Measurements from ENCODE around the gene NSFL1C. TPM values are rescaled to one million over a fixed set of nuclear protein-coding genes. Genes with fewer than 3 reads are reported as not detected.
"Not testable (repeated sequence)": the region's sequence is repeated elsewhere in the genome, so short reads cannot be mapped to it uniquely, and the experiment has no call there.

Gene NSFL1C
- 89.2 and 123 TPM in 2 replicates for total RNA-seq (2014; rRNA removed; shearing (Covaris generic))

DNA sequence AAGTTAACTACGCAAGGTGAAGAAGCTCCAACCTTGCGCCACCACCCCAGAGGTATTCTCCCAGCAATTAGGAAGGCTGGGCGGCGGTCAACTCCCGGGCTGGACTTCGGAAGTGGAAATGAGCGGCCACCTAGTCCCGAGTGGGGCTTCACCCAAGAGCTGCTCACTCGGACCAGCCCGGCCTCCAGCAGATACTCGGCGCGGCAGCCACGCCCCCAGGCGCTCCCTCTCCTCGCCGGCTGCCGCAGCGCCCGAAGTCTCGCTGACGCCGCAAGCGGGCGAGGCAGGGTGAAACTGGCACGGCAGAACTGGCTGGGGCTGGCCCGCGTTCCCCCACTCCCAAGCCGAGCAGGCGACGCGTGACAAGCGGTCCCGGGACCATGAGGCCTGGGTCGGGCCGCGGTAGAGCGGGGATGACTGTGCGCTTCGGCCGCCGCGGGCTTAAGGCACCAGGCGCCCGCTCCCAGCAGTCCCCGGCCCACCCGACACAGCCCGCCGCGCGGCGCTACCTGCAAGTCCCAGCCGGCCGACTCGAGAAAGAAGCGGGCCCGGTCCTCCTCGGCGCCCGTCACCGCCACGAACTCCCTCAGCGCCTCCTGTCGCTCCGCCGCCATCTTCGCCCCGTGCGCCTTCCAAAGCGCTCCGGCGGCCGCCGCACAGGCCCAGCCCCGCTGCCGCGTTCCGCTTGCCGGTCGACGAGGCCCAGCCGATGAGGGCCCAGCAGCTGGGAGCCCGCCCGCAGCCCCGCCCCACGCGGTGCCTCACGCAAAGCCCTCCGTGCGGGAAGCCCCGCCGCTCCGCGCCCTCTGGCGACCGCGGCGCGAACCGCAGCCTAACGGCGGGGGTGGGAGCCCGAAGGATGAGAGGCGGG lies at the start of gene NSFL1C:
Gene NSFL1C (minus strand): TSS at position 639 of the 871 bp plus-strand sequence. CDS start 25 bp downstream, at position 614.
- in situ Hi-C loops (cut with HindIII; ENCODE audit: low sequenced_read_pairs) = no loop called here
- peak; percentile 87 for DNase-seq (ENCODE audit: low spot score)

DNA sequence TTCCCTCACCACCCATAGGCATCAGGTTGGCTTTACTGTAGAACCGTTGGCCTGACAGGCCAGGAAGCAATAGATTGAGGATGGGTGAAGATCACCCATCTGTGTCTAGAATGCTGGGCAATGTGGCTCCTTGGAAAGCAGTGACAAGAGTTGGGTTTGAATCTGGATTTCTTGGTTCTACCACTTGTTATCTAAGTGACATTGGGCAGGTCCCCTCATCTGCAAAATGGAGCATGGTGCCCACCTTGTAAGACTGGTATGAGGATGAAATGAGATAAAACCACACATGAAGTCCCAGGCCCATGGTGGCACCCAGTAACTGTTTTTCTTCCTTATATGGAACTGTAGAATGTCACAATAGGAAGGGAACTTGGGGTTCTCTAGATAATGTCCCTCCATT lies 47.2 kb upstream of the NSFL1C start:
- no peak for DNase-seq (ENCODE audit: low spot score)
- in situ Hi-C loops (cut with HindIII; ENCODE audit: low sequenced_read_pairs) = no loop called here

DNA sequence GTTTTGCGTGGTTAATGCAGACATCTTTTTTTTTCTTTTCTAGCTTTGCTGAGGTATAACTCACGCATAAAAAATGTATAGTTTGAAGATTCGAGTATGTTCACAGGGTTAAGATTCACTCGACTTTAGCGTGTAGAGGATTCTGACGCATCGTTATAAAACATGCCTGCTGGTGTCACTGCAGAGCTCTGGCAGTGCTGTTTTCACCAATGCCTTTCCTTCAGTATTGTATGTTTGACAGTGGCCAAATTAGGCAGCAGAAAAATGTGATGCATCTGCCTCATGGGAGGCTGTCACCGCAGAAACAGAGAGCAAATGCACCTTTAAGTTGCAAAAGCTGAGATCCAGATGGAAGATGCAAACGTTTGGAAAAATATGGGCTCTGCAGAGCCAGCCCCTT lies 42.6 kb upstream of the NSFL1C start:
- in situ Hi-C loops (cut with HindIII; ENCODE audit: low sequenced_read_pairs) = no loop called here
- DNase-seq (ENCODE audit: low spot score) = peak; percentile 2

DNA sequence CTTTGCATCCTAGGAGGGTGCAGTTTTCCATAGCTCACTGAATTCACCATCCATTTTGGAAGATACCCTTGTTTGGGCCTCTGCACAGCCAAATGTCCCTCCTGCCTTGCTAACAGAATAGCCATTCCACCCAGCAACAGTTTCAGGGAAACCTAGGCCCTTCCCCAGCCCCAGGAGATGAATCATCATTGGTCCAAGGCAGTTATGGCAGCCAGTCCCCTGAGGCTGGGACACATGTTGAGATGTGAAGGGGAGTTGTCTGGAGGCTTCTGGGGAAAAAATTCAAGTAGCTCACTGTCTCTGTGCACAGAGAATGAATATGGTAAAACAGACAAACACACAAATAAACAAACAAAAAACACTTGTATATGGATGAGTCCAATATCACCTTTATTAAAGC lies 41.9 kb upstream of the NSFL1C start:
- in situ Hi-C loops (cut with HindIII; ENCODE audit: low sequenced_read_pairs) = no loop called here
- no peak for DNase-seq (ENCODE audit: low spot score)

DNA sequence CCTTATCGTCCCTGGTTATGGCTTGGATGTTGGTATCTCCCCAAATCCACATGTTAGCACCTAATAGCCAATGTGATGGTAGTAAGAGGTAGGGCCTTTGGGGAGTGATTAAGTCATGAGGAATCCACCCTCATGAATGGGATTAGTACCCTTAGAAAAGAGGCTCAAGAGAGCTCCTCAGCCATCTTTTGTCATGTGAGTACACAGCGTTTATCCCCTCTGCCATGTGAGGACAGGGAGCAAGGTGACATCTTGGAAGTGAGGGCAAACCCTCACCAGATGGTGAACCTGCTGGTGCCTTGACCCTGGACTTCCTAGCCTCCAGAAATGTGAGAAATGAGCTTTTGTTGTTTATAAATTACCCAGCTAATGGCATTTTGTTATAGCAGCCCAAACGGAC lies 40.6 kb upstream of the NSFL1C start:
- DNase-seq (ENCODE audit: low spot score) = no peak
- in situ Hi-C loops (cut with HindIII; ENCODE audit: low sequenced_read_pairs) = no loop called here

DNA sequence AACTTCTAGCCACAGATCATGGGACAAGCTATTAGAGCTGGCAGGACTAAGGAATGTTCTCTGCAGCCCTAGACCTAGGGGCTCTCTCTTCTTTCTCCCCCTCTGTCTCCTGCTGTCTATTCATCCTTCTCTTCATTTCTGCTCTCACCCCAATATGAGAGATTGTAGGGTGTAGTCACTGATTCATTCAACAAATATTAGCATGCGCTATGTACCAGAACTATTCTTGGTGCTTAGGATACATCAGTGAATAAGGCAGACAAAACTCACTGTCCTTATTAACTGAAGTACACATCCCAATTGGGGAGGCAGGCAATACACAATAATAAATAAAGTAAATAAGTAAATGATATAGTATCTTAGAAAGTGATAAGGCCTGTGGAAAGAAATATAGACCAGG lies 39.2 kb upstream of the NSFL1C start:
- DNase-seq (ENCODE audit: low spot score) = no peak
- in situ Hi-C loops (cut with HindIII; ENCODE audit: low sequenced_read_pairs) = no loop called here

DNA sequence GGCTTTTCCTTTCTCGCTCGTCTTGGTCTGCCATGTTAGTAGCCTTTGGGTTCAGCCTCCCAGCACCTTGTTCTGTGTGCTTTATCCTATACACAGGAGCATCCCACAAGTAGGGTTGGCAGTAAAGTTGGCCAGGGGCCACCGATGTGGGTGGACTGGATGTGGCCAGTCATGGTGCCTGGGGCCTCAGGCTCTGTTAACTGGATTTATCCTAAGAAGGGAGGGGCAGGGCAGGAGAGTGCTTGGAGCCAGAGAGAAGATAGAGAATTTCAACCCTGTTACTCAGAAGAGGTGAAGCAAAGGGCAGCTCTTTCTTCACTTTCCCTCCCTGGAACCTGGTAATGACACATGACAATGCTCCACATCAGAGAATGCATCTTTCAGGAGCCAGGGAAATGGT lies 38.7 kb upstream of the NSFL1C start:
- in situ Hi-C loops (cut with HindIII; ENCODE audit: low sequenced_read_pairs) = no loop called here
- DNase-seq (ENCODE audit: low spot score) = no peak

DNA sequence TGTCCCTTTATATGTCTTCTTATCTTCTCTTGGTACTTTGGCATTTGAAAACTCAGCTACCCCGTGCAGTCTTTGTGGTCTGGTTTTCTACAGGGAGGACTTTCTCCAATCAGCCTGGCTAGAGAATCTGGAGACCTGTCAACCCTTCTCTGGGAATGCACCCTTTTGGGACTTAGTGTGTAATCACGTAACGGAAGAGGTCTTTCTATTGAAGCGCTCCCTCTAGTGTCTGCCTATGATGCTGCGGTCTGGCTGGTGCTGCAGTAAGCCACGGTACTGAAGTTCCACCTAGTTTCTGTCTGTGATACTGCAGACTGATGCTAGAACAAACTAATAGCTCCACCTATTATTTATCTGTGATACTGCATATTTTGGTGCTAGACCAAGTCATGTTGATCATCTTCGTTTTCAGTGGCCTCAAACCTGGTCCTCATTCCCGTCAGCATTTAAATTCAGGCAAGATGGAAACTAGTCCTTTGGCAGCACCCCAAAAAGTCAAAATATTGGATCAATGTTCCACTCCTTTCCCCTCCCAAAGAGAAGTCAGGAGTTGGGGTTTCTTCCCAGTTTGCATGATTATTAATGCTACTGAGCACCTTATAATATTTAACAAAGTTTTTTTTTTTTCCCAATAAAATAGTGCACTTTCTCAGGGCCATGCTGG lies 37.0 kb upstream of the NSFL1C start:
- in situ Hi-C loops (cut with HindIII; ENCODE audit: low sequenced_read_pairs) = no loop called here
- peak; percentile 45 for DNase-seq (ENCODE audit: low spot score)

DNA sequence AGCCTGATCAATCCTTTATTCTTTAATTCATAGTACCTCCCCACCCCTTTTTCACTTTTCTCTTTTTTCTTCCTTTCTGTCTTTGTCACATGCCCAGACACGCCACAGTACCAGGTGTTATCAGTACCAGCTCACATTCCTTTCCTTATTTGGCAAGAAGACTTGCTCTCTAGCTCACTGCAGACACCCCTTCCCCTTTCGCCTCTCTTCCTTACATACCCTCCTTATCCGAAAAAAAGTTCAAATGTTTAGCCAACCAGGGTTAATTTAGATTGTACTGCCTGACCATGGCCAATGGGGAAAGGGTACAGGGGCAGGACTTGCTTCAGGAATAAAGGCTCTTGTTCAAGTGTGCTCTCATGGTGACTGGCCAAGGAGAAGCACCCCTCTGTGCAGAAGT lies 33.8 kb upstream of the NSFL1C start:
- in situ Hi-C loops (cut with HindIII; ENCODE audit: low sequenced_read_pairs) = no loop called here
- DNase-seq (ENCODE audit: low spot score) = no peak

DNA sequence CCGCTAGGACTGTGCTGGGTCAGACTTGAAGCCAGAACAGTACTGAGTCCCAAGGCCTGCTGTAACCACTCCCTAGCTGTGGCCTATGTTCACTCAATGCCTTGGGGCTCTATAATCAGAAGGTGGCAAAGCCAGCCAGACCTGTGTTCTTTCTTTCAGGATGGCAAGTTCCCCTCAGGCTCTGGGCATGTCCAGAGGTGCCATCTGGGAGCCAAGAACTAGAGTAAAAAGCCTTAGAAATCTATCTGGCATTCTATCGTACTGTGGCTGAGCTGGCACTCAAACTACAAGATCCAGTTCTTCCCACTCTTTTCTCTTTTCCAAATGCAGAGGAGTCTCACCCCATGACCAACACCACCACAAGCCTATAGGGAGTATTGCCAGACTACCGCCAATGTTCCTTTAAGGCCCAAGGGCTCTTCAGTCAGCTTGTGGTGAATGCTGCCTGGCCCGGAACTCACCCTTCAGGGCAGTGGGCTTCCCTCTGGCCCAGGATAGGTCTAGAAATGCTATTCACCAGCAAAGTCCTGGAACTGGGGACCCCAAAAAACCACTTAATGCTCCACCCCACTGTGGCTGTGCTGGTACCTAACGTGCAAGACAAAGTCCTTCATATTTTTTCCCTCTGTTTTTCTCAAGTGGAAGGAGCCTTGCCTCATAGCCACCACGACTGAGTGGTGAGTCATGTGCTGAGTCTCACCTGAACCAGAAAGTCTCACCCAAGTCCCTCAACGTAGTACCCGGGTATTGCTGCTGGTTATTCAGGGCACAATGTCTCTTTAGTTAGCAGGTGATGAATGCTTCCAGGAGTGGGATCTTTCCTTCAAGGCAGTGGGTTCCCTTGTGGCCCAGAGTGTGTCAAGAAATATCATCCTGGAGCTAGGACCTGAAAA lies 33.1 kb upstream of the NSFL1C start:
- no peak for DNase-seq (ENCODE audit: low spot score)
- in situ Hi-C loops (cut with HindIII; ENCODE audit: low sequenced_read_pairs) = no loop called here

DNA sequence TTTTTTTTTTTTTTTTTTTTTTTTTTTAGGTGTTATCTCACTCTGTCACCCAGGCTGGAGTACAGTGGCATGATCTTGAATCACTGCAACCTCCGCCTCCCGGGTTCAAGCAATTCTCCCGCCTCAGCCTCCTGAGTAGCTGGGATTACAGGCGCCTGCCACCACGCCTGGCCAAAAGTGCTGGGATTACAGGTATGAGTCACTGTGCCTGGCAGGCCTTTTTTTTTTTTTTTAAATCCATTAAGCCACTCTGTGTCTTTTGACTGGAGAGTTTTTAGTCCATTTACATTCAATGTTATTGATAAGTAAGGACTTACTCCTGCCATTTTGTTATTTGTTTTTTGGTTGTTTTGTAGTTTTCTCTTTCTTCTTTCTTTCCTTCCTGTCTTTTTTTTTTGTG lies 30.7 kb upstream of the NSFL1C start:
- in situ Hi-C loops (cut with HindIII; ENCODE audit: low sequenced_read_pairs); DNase-seq (ENCODE audit: low spot score): not testable (repeated sequence)

DNA sequence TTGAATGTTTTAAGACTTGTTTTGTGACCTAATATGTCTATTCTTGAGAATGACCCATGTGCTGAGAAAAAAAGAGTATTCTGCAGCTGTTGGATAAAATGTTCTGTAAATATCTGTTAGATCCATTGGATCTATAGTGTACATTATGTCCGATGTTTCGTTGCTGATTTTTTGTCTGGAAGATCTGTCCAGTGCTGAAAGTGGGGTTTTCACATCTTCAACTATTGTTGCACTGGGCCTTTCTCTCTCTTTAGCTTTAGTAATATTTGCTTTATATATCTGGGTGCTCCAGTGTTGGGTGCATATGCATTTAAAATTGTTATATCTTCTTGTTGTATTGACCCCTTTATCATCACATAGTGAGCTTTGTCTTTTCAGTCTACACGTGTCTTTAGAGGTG lies 30.3 kb upstream of the NSFL1C start:
- DNase-seq (ENCODE audit: low spot score) = no peak
- in situ Hi-C loops (cut with HindIII; ENCODE audit: low sequenced_read_pairs) = no loop called here

DNA sequence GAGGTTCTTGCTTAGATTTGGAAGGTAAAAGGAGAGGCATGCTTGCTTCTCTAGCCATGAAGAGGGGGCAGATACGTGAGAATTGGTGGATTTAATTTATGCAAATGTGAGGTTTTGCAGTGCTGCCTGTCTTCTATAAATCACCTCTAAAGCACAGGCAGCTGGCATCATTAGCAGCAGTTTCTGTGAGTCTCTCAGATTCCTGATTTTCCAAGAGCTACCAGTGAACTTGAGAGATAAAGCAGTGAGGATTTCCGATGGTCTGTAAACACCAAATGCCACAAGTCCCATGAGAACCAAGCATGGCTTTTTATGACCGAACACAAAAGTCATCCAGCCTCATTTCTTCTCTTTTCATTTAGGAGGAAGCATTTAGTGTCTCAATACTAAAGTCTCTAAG lies 27.8 kb upstream of the NSFL1C start:
- in situ Hi-C loops (cut with HindIII; ENCODE audit: low sequenced_read_pairs) = no loop called here

DNA sequence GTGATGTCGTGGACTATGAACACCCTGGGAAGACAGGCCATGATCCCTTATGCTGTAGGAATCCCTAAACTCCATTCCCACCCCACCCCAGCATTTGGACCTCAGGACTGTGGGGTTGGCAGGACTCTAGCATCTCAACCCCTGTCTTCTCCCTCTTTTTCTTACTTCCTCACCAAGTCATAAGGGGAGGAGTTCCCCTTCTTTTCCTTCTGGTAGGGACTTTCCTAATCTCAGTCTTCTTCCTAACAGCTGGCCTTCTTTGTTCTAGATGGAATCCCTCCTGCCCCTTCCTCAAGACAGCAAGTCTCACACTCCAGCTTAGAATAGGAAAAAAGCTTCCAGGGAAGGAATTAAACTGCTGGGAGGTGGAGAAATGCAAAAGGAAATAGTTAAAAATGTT lies 26.9 kb upstream of the NSFL1C start:
- no peak for DNase-seq (ENCODE audit: low spot score)
- in situ Hi-C loops (cut with HindIII; ENCODE audit: low sequenced_read_pairs) = no loop called here

More for the DNA sequence above, 27.8 kb upstream of the NSFL1C start:
- no peak for DNase-seq (ENCODE audit: low spot score)

DNA sequence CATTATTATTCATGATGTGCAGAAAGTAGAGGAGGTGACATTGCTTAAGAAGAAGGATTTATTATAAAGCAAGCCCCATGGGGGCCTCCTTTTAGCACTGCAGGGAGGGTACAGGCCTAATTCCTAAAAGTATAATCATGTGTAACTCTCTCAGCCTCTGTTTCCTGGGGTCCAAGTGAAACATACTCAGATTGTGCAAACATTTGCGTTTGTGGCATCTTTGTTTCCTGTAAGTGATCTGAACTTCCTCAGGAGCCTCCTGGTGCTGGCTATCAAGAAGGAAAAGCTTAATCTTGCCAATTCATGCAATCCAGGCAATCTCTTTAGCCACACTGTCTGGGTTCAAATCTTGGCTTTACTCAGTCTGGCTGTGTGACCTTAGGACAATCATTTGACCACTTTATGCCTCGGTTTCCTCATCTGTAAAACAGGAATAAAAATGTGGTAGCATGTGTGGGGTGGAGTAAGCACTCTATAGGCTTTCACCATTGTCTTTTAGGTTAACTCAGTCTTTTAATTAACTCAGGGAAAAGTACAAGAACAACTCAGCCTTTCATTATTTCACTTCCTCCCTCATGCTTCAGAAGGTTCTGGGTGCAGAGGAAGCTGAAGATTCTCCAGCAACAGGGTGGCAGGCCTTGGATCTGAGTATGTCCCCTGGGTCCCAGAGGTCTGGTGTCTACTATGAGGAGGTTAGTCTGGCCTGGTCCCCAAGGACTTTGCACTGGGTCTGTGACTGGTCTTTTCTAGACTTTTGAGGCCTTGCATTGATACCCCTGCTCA lies 25.4 kb upstream of the NSFL1C start:
- DNase-seq (ENCODE audit: low spot score) = no peak
- in situ Hi-C loops (cut with HindIII; ENCODE audit: low sequenced_read_pairs) = no loop called here

DNA sequence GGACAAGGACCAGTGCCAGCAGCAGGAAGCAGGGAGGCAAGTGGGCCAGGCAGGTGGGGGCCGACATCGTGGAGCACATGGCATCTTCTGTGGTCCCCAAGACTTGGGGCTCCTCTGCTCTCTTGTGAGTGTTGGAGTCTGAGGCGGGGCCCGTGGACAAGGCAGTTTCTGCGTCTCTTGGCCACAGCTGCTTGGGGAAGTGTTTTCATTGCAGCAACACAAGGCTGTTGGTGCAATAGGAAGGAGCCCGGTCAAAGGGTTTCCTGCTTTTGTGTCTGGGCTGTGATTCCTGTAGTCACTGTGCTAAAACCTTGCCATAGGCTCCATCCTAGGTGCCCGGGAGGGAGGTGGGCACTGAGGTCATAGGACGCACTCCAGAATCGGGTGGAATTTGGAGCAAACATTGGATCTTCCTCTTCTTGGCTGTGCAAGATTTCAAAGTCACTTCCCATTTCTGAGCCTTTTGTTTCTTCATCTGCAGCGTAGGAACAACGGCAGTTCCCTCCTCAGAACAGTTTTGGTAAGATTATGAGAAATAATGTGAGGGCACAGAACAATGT lies 24.7 kb upstream of the NSFL1C start, which contains the start of gene SIRPB2:
Gene SIRPB2 (minus strand): TSS at position 140 of the 560 bp plus-strand sequence. CDS start 61 bp downstream, at position 79.
- in situ Hi-C loops (cut with HindIII; ENCODE audit: low sequenced_read_pairs) = no loop called here
- DNase-seq (ENCODE audit: low spot score) = no peak

DNA sequence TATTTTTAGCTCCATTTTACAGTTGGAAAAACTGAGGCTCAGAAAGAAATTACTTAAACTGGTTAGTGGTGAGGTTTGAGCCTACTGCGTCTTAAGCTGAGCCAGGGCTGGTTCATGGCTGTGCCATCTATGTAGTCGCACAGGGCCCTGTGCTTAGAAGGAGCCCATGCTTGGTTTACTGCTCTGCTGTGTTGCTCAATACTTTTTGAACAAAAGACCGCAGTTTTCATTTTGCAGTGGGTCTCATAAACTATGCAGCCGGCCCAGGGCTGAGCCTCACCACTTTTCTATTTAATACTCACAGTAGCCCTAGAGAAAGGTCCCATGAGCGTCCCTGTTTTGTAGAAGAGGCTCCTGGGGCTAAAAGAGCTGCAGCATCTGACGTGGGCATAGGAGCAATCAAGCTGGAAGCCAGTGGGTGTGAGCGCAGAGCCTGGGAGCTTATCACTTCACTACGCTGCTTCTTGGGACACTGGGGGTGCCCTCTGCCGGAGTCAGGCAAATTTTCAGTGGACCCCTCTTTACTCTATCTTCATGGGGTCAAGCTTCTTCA lies 24.1 kb upstream of the NSFL1C start:
- no peak for DNase-seq (ENCODE audit: low spot score)
- in situ Hi-C loops (cut with HindIII; ENCODE audit: low sequenced_read_pairs) = no loop called here

DNA sequence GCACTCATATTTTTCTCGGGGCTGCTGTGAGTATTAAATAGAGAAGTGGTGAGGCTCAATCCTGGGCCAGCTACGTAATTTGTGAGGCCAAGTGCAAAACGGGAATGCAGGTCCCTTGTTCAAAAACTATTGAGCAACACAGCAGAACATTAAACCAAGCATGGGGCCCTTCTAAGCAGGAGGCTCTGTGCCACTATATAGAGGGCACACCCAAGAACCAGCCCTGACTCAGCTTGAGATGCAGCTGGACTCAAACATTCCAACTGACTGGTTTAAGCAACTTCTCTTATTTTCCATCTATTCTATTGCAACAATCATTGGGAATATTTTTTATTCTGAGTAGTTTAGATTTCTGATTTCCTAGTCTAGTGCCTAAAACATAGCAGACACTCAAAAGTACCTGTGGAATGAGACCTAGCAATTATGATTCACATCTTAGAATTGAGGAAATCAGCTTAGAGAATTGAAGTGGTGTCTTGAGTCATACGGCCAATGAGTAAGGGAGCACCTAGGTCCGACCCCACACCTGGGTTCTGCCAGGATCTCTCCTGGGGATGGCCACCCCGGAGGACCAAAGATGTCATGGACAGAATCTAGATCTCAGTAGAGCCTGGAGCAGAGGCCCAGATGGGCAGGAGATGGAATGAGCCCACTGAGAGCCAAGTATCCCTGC lies 23.3 kb upstream of the NSFL1C start:
- in situ Hi-C loops (cut with HindIII; ENCODE audit: low sequenced_read_pairs) = no loop called here
- no peak for DNase-seq (ENCODE audit: low spot score)
